Measurements from ENCODE around the gene CABP2.

GRCh38 chr11:67483831-67484665 lies 39.2 kb downstream of the CABP2 start:
- no peak for TF ChIP-seq CTCF (tag by site-specific recombination; IDR thresholded peaks at IDR 0.05)
- TF ChIP-seq ZSCAN18 (tag by site-specific recombination; IDR thresholded peaks at IDR 0.05), result no peak
- no peak for TF ChIP-seq ZNF239 (tag by site-specific recombination; IDR thresholded peaks at IDR 0.05)
- TF ChIP-seq ZNF114 (tag by site-specific recombination; IDR thresholded peaks at IDR 0.05), result no peak
- no peak for TF ChIP-seq AEBP2 (tag by site-specific recombination; IDR thresholded peaks at IDR 0.05; ENCODE audit: borderline replicate concordance)

All from HEK293 (cell line).